Astrocyte of the cerebellum (primary cell): Measurements from ENCODE around the gene BNC1.

Source experiments
- DNase-seq: peaks from one replicate; pipeline ENCODE4 v3.0.0-alpha.2; 2011; ENCODE audit warnings: low read depth
- H3K4me3 ChIP-seq: 2 replicates; pipeline ENCODE4 v1.5.1; 2011; ENCODE audit warnings: mild to moderate bottlenecking, low read depth, low read length, moderate library complexity
- CTCF ChIP-seq: IDR thresholded peaks from 2 replicates; pipeline ENCODE4 v1.5.1; 2012; ENCODE audit warnings: low read length, low read depth, moderate library complexity, mild to moderate bottlenecking; ENCODE audit errors: missing control alignments
- in situ Hi-C: cut with HindIII; loops from 2 replicates; pipeline ENCODE4 v1.10.0; 2017; ENCODE audit warnings: low sequenced_read_pairs

BNC1 gene

GRCh38 chr15:83320844-83321243 is 36.4 kb upstream of the BNC1 start:
- no peak overlapping the region for H3K4me3 ChIP-seq
- TF ChIP-seq CTCF: no peak
- no peak for DNase-seq
- in situ Hi-C loops: no loop called here

GRCh38 chr15:83320404-83320803 is 35.9 kb upstream of the BNC1 start:
- TF ChIP-seq CTCF: no peak
- no peak for DNase-seq
- in situ Hi-C loops: no loop called here
- no peak overlapping the region for H3K4me3 ChIP-seq

- H3K4me3 ChIP-seq: no peak overlapping the region
- in situ Hi-C loops: no loop called here
- no peak for DNase-seq
- no peak for TF ChIP-seq CTCF
Observed at GRCh38 chr15:83319771-83320170, 35.3 kb upstream of the BNC1 start.

GRCh38 chr15:83318861-83319415 is 34.5 kb upstream of the BNC1 start:
- TF ChIP-seq CTCF: no peak
- in situ Hi-C loops: no loop called here
- H3K4me3 ChIP-seq: no peak overlapping the region
- no peak for DNase-seq

- DNase-seq: no peak
- no peak overlapping the region for H3K4me3 ChIP-seq
- no peak for TF ChIP-seq CTCF
- in situ Hi-C loops: no loop called here
Observed at GRCh38 chr15:83318036-83318435, 33.6 kb upstream of the BNC1 start.

- DNase-seq: no peak
- in situ Hi-C loops: no loop called here
- no peak overlapping the region for H3K4me3 ChIP-seq
- TF ChIP-seq CTCF: no peak
Observed at GRCh38 chr15:83312071-83312470, 27.6 kb upstream of the BNC1 start.
